GM23338 (cell line): Measurements from ENCODE around the gene DOCK4. TPM values are rescaled to one million over a fixed set of nuclear protein-coding genes. Genes with fewer than 3 reads are reported as not detected.

Source experiments
- ATAC-seq: fragments of 200-7000 bp; cut with Tn5 transposase; 3 replicates; pipeline ENCODE4 v1.9.1; 2020
- DNase-seq: peaks from one replicate; pipeline ENCODE4 v3.0.0-alpha.2; 2015; ENCODE audit warnings: low spot score
- H2AFZ ChIP-seq: fragments of 200-600 bp; sonication (generic); 2 replicates; pipeline ENCODE4 v1.8.0; 2016; ENCODE audit warnings: antibody characterized with exemption, mild to moderate bottlenecking, moderate library complexity
- H3F3A ChIP-seq: fragments of 200-600 bp; sonication (generic); replicated peaks from 2 replicates; pipeline ENCODE4 v1.8.0; 2017; ENCODE audit warnings: antibody characterized with exemption, mixed run types, low read depth
- H3K27ac ChIP-seq: fragments of 200-600 bp; sonication (generic); 2 replicates; pipeline ENCODE4 v1.6.1; 2016; ENCODE audit warnings: low read depth
- H3K27me3 ChIP-seq: fragments of 200-600 bp; sonication (generic); 2 replicates; pipeline ENCODE4 v1.8.0; 2016; ENCODE audit warnings: mild to moderate bottlenecking, mixed run types, moderate library complexity; ENCODE audit not compliant: insufficient read depth
- H3K36me3 ChIP-seq: fragments of 200-600 bp; sonication (generic); 2 replicates; pipeline ENCODE4 v1.8.0; 2016; ENCODE audit warnings: mild to moderate bottlenecking; ENCODE audit not compliant: insufficient read depth
- H3K4me1 ChIP-seq: fragments of 200-600 bp; sonication (generic); 2 replicates; pipeline ENCODE4 v1.8.0; 2016; ENCODE audit warnings: mild to moderate bottlenecking, moderate library complexity; ENCODE audit not compliant: insufficient read depth
- H3K4me2 ChIP-seq: fragments of 200-600 bp; sonication (generic); 2 replicates; pipeline ENCODE4 v1.7.1; 2017; ENCODE audit warnings: mixed run types
- H3K4me3 ChIP-seq: fragments of 200-600 bp; sonication (generic); 2 replicates; pipeline ENCODE4 v1.6.1; 2016; ENCODE audit warnings: mixed run types
- H3K79me2 ChIP-seq: fragments of 200-600 bp; sonication (generic); replicated peaks from 2 replicates; pipeline ENCODE4 v1.8.0; 2017; ENCODE audit warnings: mild to moderate bottlenecking; ENCODE audit not compliant: insufficient read depth
- H3K9me2 ChIP-seq: fragments of 200-600 bp; sonication (generic); 2 replicates; pipeline ENCODE4 v1.8.0; 2017; ENCODE audit not compliant: insufficient read depth
- H4K20me1 ChIP-seq: fragments of 200-600 bp; sonication (generic); replicated peaks from 2 replicates; pipeline ENCODE4 v1.8.0; 2017; ENCODE audit warnings: mild to moderate bottlenecking; ENCODE audit not compliant: insufficient read depth
- H3K27ac Mint-ChIP-seq: 2 replicates; pipeline ENCODE4 v1.8.0; 2020; ENCODE audit warnings: inconsistent platforms, mild to moderate bottlenecking, moderate library complexity, mixed read lengths
- H3K27me3 Mint-ChIP-seq: 3 replicates; pipeline ENCODE4 v1.8.0; 2022; ENCODE audit warnings: low read depth, mild to moderate bottlenecking, moderate library complexity, mixed read lengths, inconsistent platforms; ENCODE audit not compliant: insufficient read depth, poor library complexity
- H3K36me3 Mint-ChIP-seq: 3 replicates; pipeline ENCODE4 v1.8.0; 2021; ENCODE audit warnings: low read depth, mild to moderate bottlenecking, inconsistent platforms, moderate library complexity, mixed read lengths
- H3K4me1 Mint-ChIP-seq: 3 replicates; pipeline ENCODE4 v1.8.0; 2020; ENCODE audit warnings: mild to moderate bottlenecking, inconsistent platforms, mixed read lengths
- H3K4me3 Mint-ChIP-seq: 3 replicates; pipeline ENCODE4 v1.8.0; 2021; ENCODE audit warnings: moderate library complexity, mild to moderate bottlenecking, inconsistent platforms, mixed read lengths
- H3K9me3 Mint-ChIP-seq: 3 replicates; pipeline ENCODE4 v1.8.0; 2020; ENCODE audit warnings: moderate library complexity, mild to moderate bottlenecking, inconsistent platforms, mixed read lengths
- CREB1 ChIP-seq: fragments of 250-450 bp; sonication (Bioruptor Pico); IDR thresholded peaks from 2 replicates; pipeline ENCODE4 v1.5.0; 2020; ENCODE audit warnings: low read depth, mild to moderate bottlenecking, moderate library complexity
- EZH2phosphoT487 ChIP-seq: fragments of 200-600 bp; sonication (generic); IDR thresholded peaks from one replicate; pipeline ENCODE4 v1.8.1; 2018; ENCODE audit warnings: antibody characterized with exemption; ENCODE audit not compliant: unreplicated experiment
- JUNB ChIP-seq: IDR thresholded peaks from one replicate; pipeline ENCODE4 v1.6.1; 2016; ENCODE audit warnings: antibody characterized with exemption; ENCODE audit not compliant: unreplicated experiment
- POLR2AphosphoS5 ChIP-seq: IDR thresholded peaks from 2 replicates; pipeline ENCODE4 v1.6.1; 2016; ENCODE audit warnings: antibody characterized with exemption, low read depth
- REST ChIP-seq: IDR thresholded peaks from one replicate; pipeline ENCODE4 v1.6.1; 2018; ENCODE audit warnings: antibody characterized with exemption; ENCODE audit not compliant: unreplicated experiment
- STAT1 ChIP-seq: IDR thresholded peaks from one replicate; pipeline ENCODE4 v1.6.1; 2016; ENCODE audit warnings: antibody characterized with exemption; ENCODE audit not compliant: unreplicated experiment
- ZNF114 ChIP-seq: fragments of 250-450 bp; sonication (Bioruptor Pico); IDR thresholded peaks from 2 replicates; pipeline ENCODE4 v1.5.0; 2020; ENCODE audit warnings: mild to moderate bottlenecking, moderate library complexity
- ZNF331 ChIP-seq: fragments of 250-450 bp; sonication (Bioruptor Pico); IDR thresholded peaks from 2 replicates; pipeline ENCODE4 v1.5.0; 2020; ENCODE audit warnings: low read depth, mild to moderate bottlenecking, moderate library complexity
- polyA plus RNA-seq: library from polyadenylated mRNA; unstranded; fragments of >200 nt; fragmentation: Nextera tagmentation; extraction: Ambion mirVana; gene quantifications from 2 replicates; pipeline ENCODE4 v1.2.1, GENCODE V29; 2016
- total RNA-seq: library from RNA; depleted of rRNA; stranded (reverse); fragments of >200 nt; shearing (Covaris generic); gene quantifications from 2 replicates; pipeline ENCODE4 v1.2.3, GENCODE V29; 2014

The DOCK4 gene
- total and polyA plus RNA-seq, 2 experiments from 2014 or later: 6.3 to 33.8 TPM

DNA sequence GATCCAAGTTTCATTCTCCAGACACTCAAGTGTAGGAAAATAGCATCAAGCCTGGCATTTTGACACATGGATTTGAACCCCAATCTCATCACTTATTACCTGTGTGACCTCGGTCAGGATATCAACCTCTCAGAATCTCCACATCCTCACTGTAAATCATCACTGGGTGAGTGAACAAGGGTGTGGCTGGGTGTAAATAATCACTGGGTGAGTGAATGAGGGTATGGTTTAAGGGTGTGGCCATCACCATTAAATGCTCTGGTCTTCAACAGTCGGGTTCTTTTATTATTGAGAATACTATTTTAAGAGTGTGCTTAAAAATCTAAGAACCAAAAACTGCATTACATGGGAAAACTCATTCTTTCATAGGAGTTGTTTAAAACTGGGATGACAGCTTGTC lies 200.1 kb downstream of the DOCK4 start (continued):
- TF ChIP-seq REST (no peak), JUNB (no peak), STAT1 (no peak), POLR2AphosphoS5 (no peak)

- H3K4me2 ChIP-seq: no peak overlapping the region
- no peaks in the 10 kb centered on the region for H3K9me3 Mint-ChIP-seq
- H3K27me3 ChIP-seq: no peaks in the 10 kb centered on the region
- no peaks in the 10 kb centered on the region; the same call in 1 of the 2 replicates for H3K79me2 ChIP-seq
- no peaks in the 10 kb centered on the region for H3K36me3 ChIP-seq
- no peaks in the 10 kb centered on the region for H3K4me1 ChIP-seq
- H3K9me2 ChIP-seq: no peaks in the 10 kb centered on the region
- no peaks in the 10 kb centered on the region for H3K36me3 Mint-ChIP-seq
- peak overlapping the region; percentile 7; the same call in 1 of the 2 replicates for H3K27ac Mint-ChIP-seq
- H3K4me1 Mint-ChIP-seq: no peaks in the 10 kb centered on the region; the same call in 2 of the 3 replicates
- DNase-seq: no peak
- no peak for ATAC-seq
- H3F3A ChIP-seq: no peaks in the 10 kb centered on the region
- no peak overlapping the region for H2AFZ ChIP-seq
- TF ChIP-seq EZH2phosphoT487: no peak
- no peak for TF ChIP-seq ZNF114 (CRISPR knock-in tag)
- no peak for TF ChIP-seq STAT1
- TF ChIP-seq CREB1 (CRISPR knock-in tag): no peak
- no peak for TF ChIP-seq ZNF331
- TF ChIP-seq JUNB: no peak
- no peaks in the 10 kb centered on the region for H3K27me3 Mint-ChIP-seq
- no peak overlapping the region for H3K4me3 ChIP-seq
- no peak overlapping the region for H3K4me3 Mint-ChIP-seq
- H4K20me1 ChIP-seq: no peaks in the 10 kb centered on the region
- H3K27ac ChIP-seq: no peak overlapping the region
Measured at GRCh38 chr7:112005205-112005775, 200.9 kb downstream of the DOCK4 start.

- Histone ChIP-seq H2AFZ (no peak overlapping the region), H3K36me3 (no peaks in the 10 kb centered on the region), H3K9me2 (no peaks in the 10 kb centered on the region), H4K20me1 (no peaks in the 10 kb centered on the region), H3K4me1 (no peaks in the 10 kb centered on the region), H3F3A (no peaks in the 10 kb centered on the region), H3K4me2 (no peak overlapping the region), H3K4me3 (no peak overlapping the region), H3K79me2 (no peaks in the 10 kb centered on the region; the same call in 1 of the 2 replicates), H3K27me3 (no peaks in the 10 kb centered on the region), H3K27ac (no peak overlapping the region)
- Mint-ChIP-seq H3K4me1 (no peaks in the 10 kb centered on the region; the same call in 2 of the 3 replicates), H3K27ac (no peak overlapping the region), H3K4me3 (no peak overlapping the region), H3K36me3 (no peaks in the 10 kb centered on the region), H3K27me3 (no peaks in the 10 kb centered on the region), H3K9me3 (no peaks in the 10 kb centered on the region)
- DNase-seq (no peak), ATAC-seq (no peak)
- no peak for TF ChIP-seq CREB1 (CRISPR knock-in tag)
- TF ChIP-seq JUNB: no peak
Measured at GRCh38 chr7:112001091-112001826, 204.9 kb downstream of the DOCK4 start.
